T-helper 1 cell treated with Interleukin-12 subunit alpha and Interleukin-12 subunit beta and Interleukin-4 antibody, amounts not matched to agents 30 μg/mL and 1 μg/mL, for 36 hours (primary cell): ENCODE measurements around the gene FAM177B.
"Not testable (repeated sequence)": the region's sequence is repeated elsewhere in the genome, so short reads cannot be mapped to it uniquely, and the experiment has no call there.

ENCODE experiments used
- H3K27ac Mint-ChIP-seq: one replicate; pipeline ENCODE4 v1.8.0; 2021; ENCODE audit warnings: mild to moderate bottlenecking, mixed read lengths
- H3K27me3 Mint-ChIP-seq: one replicate; pipeline ENCODE4 v1.8.0; 2021; ENCODE audit warnings: low read depth, mixed read lengths
- H3K36me3 Mint-ChIP-seq: one replicate; pipeline ENCODE4 v1.8.0; 2021; ENCODE audit warnings: low read depth, mixed read lengths
- H3K4me1 Mint-ChIP-seq: one replicate; pipeline ENCODE4 v1.8.0; 2021; ENCODE audit warnings: low read depth, mixed read lengths
- H3K4me3 Mint-ChIP-seq: one replicate; pipeline ENCODE4 v1.8.0; 2021; ENCODE audit warnings: mild to moderate bottlenecking, moderate library complexity, mixed read lengths
- H3K9me3 Mint-ChIP-seq: one replicate; pipeline ENCODE4 v1.8.0; 2021; ENCODE audit warnings: mixed read lengths

The FAM177B gene

GRCh38 chr1:222761083-222761482, 24.1 kb downstream of the FAM177B start:
- Mint-ChIP-seq H3K36me3 (no peaks in the 10 kb centered on the region), H3K4me1 (no peaks in the 10 kb centered on the region), H3K27ac (no peak overlapping the region), H3K9me3 (peaks cover 4% of the 10 kb centered on the region), H3K4me3 (no peak overlapping the region), H3K27me3 (peaks cover 3% of the 10 kb centered on the region)

GRCh38 chr1:222762178-222762577, 25.2 kb downstream of the FAM177B start:
- H3K27ac Mint-ChIP-seq, H3K36me3 Mint-ChIP-seq, H3K4me3 Mint-ChIP-seq, H3K27me3 Mint-ChIP-seq, H3K4me1 Mint-ChIP-seq, H3K9me3 Mint-ChIP-seq: not testable (repeated sequence)

GRCh38 chr1:222767152-222767571, 30.2 kb downstream of the FAM177B start:
- Mint-ChIP-seq H3K4me1 (peaks cover 6% of the 10 kb centered on the region), H3K4me3 (no peak overlapping the region), H3K27ac (no peak overlapping the region), H3K9me3 (peaks cover 38% of the 10 kb centered on the region), H3K27me3 (peaks cover 7% of the 10 kb centered on the region), H3K36me3 (no peaks in the 10 kb centered on the region)

- Mint-ChIP-seq H3K4me1 (peaks cover 11% of the 10 kb centered on the region), H3K27me3 (peaks cover 7% of the 10 kb centered on the region), H3K4me3 (no peak overlapping the region), H3K9me3 (peaks cover 37% of the 10 kb centered on the region), H3K36me3 (no peaks in the 10 kb centered on the region), H3K27ac (no peak overlapping the region)
These were observed 31.6 kb downstream of the FAM177B start for GRCh38 chr1:222768592-222768991.

GRCh38 chr1:222769181-222769580, 32.2 kb downstream of the FAM177B start:
- Mint-ChIP-seq H3K27ac (no peak overlapping the region), H3K4me3 (no peak overlapping the region), H3K27me3 (peaks cover 7% of the 10 kb centered on the region), H3K9me3 (peaks cover 37% of the 10 kb centered on the region), H3K36me3 (no peaks in the 10 kb centered on the region), H3K4me1 (peaks cover 11% of the 10 kb centered on the region)

GRCh38 chr1:222769971-222770620, 33.1 kb downstream of the FAM177B start:
- Mint-ChIP-seq H3K4me1 (peaks cover 11% of the 10 kb centered on the region), H3K27ac (no peak overlapping the region), H3K4me3 (no peak overlapping the region), H3K27me3 (peaks cover 10% of the 10 kb centered on the region), H3K36me3 (no peaks in the 10 kb centered on the region), H3K9me3 (peaks cover 37% of the 10 kb centered on the region)

- no peak overlapping the region for H3K4me3 Mint-ChIP-seq
- no peaks in the 10 kb centered on the region for H3K36me3 Mint-ChIP-seq
- peaks cover 9% of the 10 kb centered on the region for H3K27me3 Mint-ChIP-seq
These were observed 36.0 kb downstream of the FAM177B start for GRCh38 chr1:222772996-222773379.

GRCh38 chr1:222777463-222777862, 40.5 kb downstream of the FAM177B start:
- Mint-ChIP-seq H3K9me3 (no peaks in the 10 kb centered on the region), H3K4me3 (no peak overlapping the region), H3K4me1 (peaks cover 5% of the 10 kb centered on the region), H3K27me3 (peaks cover 23% of the 10 kb centered on the region), H3K36me3 (no peaks in the 10 kb centered on the region), H3K27ac (no peak overlapping the region)

More at GRCh38 chr1:222772996-222773379, 36.0 kb downstream of the FAM177B start:
- Mint-ChIP-seq H3K27ac (peak overlapping the region; percentile 27), H3K4me1 (peaks cover 7% of the 10 kb centered on the region), H3K9me3 (peaks cover 25% of the 10 kb centered on the region)

GRCh38 chr1:222777977-222778376, 41.0 kb downstream of the FAM177B start:
- Mint-ChIP-seq H3K27me3 (peaks cover 24% of the 10 kb centered on the region), H3K27ac (no peak overlapping the region), H3K4me1 (peaks cover under 1% of the 10 kb centered on the region), H3K4me3 (no peak overlapping the region), H3K36me3 (no peaks in the 10 kb centered on the region), H3K9me3 (no peaks in the 10 kb centered on the region)

GRCh38 chr1:222781251-222781650, 44.2 kb downstream of the FAM177B start:
- Mint-ChIP-seq H3K27ac (no peak overlapping the region), H3K9me3 (no peaks in the 10 kb centered on the region), H3K4me3 (no peak overlapping the region), H3K27me3 (peaks cover 41% of the 10 kb centered on the region), H3K4me1 (no peaks in the 10 kb centered on the region), H3K36me3 (no peaks in the 10 kb centered on the region)

- Mint-ChIP-seq H3K9me3 (no peaks in the 10 kb centered on the region), H3K4me1 (no peaks in the 10 kb centered on the region), H3K4me3 (no peak overlapping the region), H3K36me3 (no peaks in the 10 kb centered on the region), H3K27me3 (peaks cover 41% of the 10 kb centered on the region), H3K27ac (no peak overlapping the region)
These were observed 46.0 kb downstream of the FAM177B start for GRCh38 chr1:222783051-222783450.

- H3K27ac Mint-ChIP-seq, result no peak overlapping the region
- no peaks in the 10 kb centered on the region for H3K36me3 Mint-ChIP-seq
- H3K4me3 Mint-ChIP-seq, result no peak overlapping the region
- peaks cover 41% of the 10 kb centered on the region for H3K27me3 Mint-ChIP-seq
- H3K4me1 Mint-ChIP-seq, result no peaks in the 10 kb centered on the region
- peaks cover under 1% of the 10 kb centered on the region for H3K9me3 Mint-ChIP-seq
These were observed 47.4 kb downstream of the FAM177B start for GRCh38 chr1:222784371-222784770.

GRCh38 chr1:222784916-222785315, 47.9 kb downstream of the FAM177B start:
- Mint-ChIP-seq H3K4me1 (no peaks in the 10 kb centered on the region), H3K27ac (no peak overlapping the region), H3K9me3 (peaks cover 6% of the 10 kb centered on the region), H3K36me3 (peaks cover 2% of the 10 kb centered on the region), H3K27me3 (peaks cover 41% of the 10 kb centered on the region), H3K4me3 (no peak overlapping the region)

- Mint-ChIP-seq H3K4me3 (no peak overlapping the region), H3K9me3 (peaks cover 12% of the 10 kb centered on the region), H3K36me3 (peaks cover 2% of the 10 kb centered on the region), H3K27ac (no peak overlapping the region), H3K27me3 (peaks cover 35% of the 10 kb centered on the region), H3K4me1 (peaks cover 4% of the 10 kb centered on the region)
These were observed 48.5 kb downstream of the FAM177B start for GRCh38 chr1:222785529-222785928.

- peaks cover 14% of the 10 kb centered on the region for H3K9me3 Mint-ChIP-seq
- H3K27ac Mint-ChIP-seq, result no peak overlapping the region
- H3K4me3 Mint-ChIP-seq, result no peak overlapping the region
- H3K27me3 Mint-ChIP-seq, result peaks cover 35% of the 10 kb centered on the region
- peaks cover 8% of the 10 kb centered on the region for H3K4me1 Mint-ChIP-seq
- peaks cover 2% of the 10 kb centered on the region for H3K36me3 Mint-ChIP-seq
These were observed 49.1 kb downstream of the FAM177B start for GRCh38 chr1:222786121-222786520.

GRCh38 chr1:222787729-222788128, 50.7 kb downstream of the FAM177B start:
- Mint-ChIP-seq H3K4me3 (no peak overlapping the region), H3K27ac (no peak overlapping the region), H3K27me3 (peaks cover 26% of the 10 kb centered on the region), H3K4me1 (peaks cover 10% of the 10 kb centered on the region), H3K36me3 (peaks cover 2% of the 10 kb centered on the region), H3K9me3 (peaks cover 14% of the 10 kb centered on the region)
